Stimulated activated CD4-positive, alpha-beta T cell treated with anti-CD3 and anti-CD28 coated beads, Interleukin-4, amount 100 ng/mL, for 48 hours (primary cell): ENCODE measurements around the gene LIMS4.
"Not testable (repeated sequence)": the region's sequence is repeated elsewhere in the genome, so short reads cannot be mapped to it uniquely, and the experiment has no call there.

Experiments
- DNase-seq, 2 donors: peaks; one replicate each; pipeline ENCODE4 v3.0.0-alpha.2; 2020; ENCODE audit warnings: low read depth in 2 of 2

LIMS4 gene

DNA sequence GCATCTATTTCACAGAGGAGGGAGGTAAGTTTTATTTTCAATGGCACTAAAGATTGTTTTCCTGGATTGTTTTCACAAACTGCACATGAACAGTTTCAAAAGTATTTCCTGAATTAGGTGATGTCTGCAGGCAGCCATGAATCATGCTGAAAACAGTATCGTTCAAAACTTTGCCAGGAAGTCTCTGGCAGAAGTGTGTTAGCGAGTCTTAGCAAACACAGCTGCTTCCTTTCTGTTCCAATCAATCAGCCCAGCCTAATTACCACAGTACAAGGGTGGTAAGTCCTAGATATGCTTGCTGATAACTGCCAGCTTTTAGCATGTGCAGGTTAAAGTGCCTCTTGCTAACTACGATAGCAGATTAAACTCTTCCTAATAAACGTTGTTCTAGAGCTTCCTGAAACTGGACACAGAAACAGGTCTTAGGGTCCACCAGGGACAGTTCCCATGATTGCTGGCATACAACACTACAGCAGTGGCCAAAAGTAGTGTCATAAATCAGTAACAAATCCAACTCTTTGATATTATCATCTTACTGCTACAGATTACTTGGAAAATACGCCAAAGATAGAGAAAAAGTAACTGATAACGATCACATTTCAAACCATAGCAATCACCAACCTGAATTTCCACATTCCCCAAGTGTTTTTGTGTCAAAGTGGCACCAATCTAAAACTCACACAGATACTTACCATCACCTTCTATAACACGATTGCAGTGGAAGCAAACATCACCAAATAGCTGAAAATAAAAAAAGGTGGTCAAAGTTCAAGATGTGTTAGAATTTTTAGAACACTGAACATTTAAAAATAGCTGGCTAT is 23.3 kb downstream of the LIMS4 start:
- not testable (repeated sequence) for DNase-seq

DNA sequence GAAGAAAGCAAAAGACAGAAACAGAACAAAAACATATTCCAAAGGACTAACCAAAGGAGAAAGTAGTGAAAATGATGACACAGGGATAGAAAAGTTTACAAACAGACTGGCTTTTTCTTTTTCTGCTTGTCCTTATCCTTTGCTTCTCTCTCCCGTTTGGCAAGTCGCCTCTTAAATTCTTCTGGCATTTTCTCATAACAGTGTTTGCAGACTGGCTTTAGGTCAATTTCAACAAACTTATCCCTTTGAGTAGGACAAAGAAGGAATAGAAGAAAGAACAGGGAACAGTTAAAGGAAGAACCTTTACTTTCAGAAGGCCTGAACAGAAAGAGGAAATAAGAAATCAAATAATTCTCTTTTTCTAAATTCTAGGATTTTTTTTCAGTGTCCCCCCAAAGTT is 26.0 kb downstream of the LIMS4 start:
- DNase-seq: not testable (repeated sequence)

- DNase-seq: not testable (repeated sequence)
These were observed 29.2 kb downstream of the LIMS4 start for GRCh38 chr2:110443305-110444005.

GRCh38 chr2:110441905-110442304 is 30.7 kb downstream of the LIMS4 start:
- DNase-seq: not testable (repeated sequence)

DNA sequence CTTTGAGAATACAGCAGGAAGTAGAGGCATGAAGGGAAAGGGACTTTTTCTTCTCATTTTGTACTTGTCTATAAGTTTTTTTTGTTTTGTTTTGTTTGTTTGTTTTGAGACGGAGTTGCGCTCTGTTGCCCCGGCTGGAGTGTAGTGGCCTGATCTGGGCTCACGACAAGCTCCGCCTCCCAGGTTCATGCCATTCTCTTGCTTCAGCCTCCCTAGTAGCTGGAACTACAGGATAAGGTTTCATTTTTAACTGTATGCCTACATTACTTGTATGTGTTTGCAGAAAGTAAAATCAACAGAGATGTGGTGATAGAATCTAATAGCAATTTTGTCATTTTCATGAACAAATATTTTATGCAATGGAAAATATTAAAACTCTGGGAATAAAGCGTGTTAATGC is 38.1 kb downstream of the LIMS4 start:
- DNase-seq: not testable (repeated sequence)

- DNase-seq: not testable (repeated sequence)
These were observed 46.9 kb downstream of the LIMS4 start for GRCh38 chr2:110425725-110426124.

GRCh38 chr2:110424421-110424820 is 48.2 kb downstream of the LIMS4 start:
- not testable (repeated sequence) for DNase-seq

- not testable (repeated sequence) for DNase-seq
These were observed 49.0 kb downstream of the LIMS4 start for GRCh38 chr2:110423574-110423962.

GRCh38 chr2:110422852-110423573 is 49.6 kb downstream of the LIMS4 start:
- DNase-seq: not testable (repeated sequence)

GRCh38 chr2:110420641-110421354 is 51.8 kb downstream of the LIMS4 start:
- DNase-seq: not testable (repeated sequence)

DNA sequence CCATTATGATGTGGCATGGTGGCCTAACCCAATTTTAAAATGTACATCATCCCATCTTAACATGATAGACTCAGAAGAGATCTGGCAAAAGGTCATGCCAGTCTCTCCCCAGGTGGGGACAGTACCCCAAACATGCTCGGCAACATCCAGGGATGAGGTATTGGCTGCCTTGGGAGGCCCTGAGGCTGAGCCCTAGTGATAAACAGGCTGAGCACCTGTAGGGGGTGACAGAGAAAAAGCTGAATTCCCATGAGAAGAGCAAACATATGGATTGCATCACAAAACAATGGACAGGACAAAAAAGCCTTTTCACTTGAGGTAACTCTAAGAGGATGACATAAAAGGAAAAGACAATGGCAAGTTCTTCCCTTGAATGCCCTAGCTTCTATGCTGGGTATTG is 65.5 kb downstream of the LIMS4 start:
- not testable (repeated sequence) for DNase-seq

DNA sequence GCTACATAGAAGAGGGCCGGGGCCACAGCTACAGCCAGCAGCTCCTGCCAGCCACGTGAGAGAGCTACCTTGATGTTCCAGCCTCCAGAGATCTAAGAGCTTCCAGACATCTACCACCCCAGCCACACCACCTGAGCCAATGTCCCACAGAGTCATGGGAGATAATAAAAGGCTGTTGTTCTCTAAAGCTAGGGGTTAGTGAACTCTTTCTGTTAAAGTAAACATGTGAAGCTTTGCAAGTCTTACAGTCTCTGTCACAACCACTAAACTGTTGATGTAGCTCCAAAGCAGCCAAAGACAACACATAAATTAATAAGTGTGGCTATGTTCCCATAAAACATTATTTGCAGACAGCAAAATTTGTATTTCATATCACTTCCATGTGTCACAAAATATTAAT is 67.6 kb downstream of the LIMS4 start:
- DNase-seq: not testable (repeated sequence)

DNA sequence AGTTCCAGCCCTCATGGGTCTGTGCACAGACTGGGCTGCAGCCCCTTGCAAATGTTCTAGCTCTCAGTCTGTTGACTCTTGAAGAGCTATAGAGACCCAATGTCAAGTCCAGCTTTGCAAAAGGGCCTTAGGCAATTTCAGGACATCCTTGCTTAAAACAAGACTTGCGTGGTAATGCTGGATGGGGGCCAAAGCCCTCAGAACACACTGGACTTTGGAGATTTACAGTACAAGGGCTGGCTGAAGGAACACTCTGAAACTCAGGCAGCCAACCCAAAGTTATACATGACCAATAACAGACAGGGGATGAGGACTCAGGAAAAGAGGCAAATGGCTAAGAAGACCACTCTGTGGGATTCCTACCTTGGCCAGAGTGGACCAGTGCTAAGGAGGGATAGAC is 68.4 kb downstream of the LIMS4 start:
- not testable (repeated sequence) for DNase-seq

DNA sequence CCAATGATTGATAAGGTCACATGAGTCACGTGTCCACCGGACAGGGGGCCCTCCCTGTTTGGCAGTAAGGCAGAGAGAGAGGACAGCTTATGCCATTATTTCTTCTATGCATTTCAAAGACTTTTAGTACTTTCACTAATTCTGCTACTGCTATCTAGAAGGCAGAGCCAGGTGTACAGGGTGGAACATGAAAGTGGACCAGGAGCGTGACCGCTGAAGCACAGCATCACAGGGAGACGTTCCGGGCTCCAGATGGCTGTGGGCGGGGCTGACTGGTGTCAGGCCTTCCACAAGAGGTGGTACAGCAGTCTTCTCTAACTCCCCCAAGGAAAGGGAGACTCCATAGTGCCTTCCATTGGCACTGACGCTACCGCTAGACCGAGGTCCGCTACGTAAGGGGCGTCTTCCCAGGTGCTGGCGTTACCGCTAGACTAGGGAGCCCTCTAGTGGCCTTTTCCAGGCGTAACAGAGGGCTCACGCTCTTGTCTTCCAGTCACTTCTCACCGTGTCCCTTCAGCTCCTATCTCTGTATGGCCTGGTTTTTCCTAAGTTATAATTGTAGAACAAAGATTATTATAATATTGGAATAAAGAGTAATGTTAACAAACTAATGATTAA is 71.5 kb downstream of the LIMS4 start:
- DNase-seq: not testable (repeated sequence)

GRCh38 chr2:110399378-110399777 is 73.2 kb downstream of the LIMS4 start:
- not testable (repeated sequence) for DNase-seq

- DNase-seq: not testable (repeated sequence)
These were observed 76.6 kb downstream of the LIMS4 start for GRCh38 chr2:110395990-110396389.
